WTC11 (cell line): ENCODE results near the gene CPVL. TPM values are rescaled to one million over a fixed set of nuclear protein-coding genes. Genes with fewer than 3 reads are reported as not detected.

Experiments used
- ATAC-seq: fragments of 200-7000 bp; cut with Tn5 transposase; 2 replicates; pipeline ENCODE4 v1.10.0; 2021; ENCODE audit warnings: mild to moderate bottlenecking, moderate library complexity
- CTCF ChIA-PET: fragments of 300-600 bp; sonication (Branson Sonifier 250); formaldehyde crosslinking; loops from one replicate; lab custom pipeline; 2021; ENCODE audit warnings: antibody characterized with exemption; lab: Charles Lee
- POLR2A ChIA-PET: fragments of 350-600 bp; sonication (Branson Sonifier 250); formaldehyde crosslinking; loops from one replicate; lab custom pipeline; 2021; ENCODE audit warnings: antibody characterized with exemption; lab: Charles Lee
- DNase-seq: peaks from one replicate; pipeline ENCODE4 v3.0.0; 2021; ENCODE audit warnings: low spot score
- H3K27ac Mint-ChIP-seq: 2 replicates; pipeline ENCODE4 v1.8.0; 2021; ENCODE audit warnings: mixed read lengths
- H3K27me3 Mint-ChIP-seq: 2 replicates; pipeline ENCODE4 v1.8.0; 2021; ENCODE audit warnings: low read depth, mild to moderate bottlenecking, moderate library complexity, mixed read lengths
- H3K36me3 Mint-ChIP-seq: 2 replicates; pipeline ENCODE4 v1.8.0; 2021; ENCODE audit warnings: mixed read lengths
- H3K4me1 Mint-ChIP-seq: 2 replicates; pipeline ENCODE4 v1.8.0; 2022; ENCODE audit warnings: mixed read lengths
- H3K4me3 Mint-ChIP-seq: 2 replicates; pipeline ENCODE4 v1.8.0; 2021; ENCODE audit warnings: mild to moderate bottlenecking, moderate library complexity, mixed read lengths
- H3K9me3 Mint-ChIP-seq: 2 replicates; pipeline ENCODE4 v1.8.0; 2021; ENCODE audit warnings: mixed read lengths
- ATF3 ChIP-seq: sonication (generic); formaldehyde crosslinking; conservative IDR thresholded peaks from 2 replicates; pipeline ENCODE4 v1.8.1; 2022; ENCODE audit warnings: mild to moderate bottlenecking, missing genetic modification reagents
- EMX1 ChIP-seq: fragments of 250-450 bp; sonication (Bioruptor Pico); IDR thresholded peaks from 2 replicates; pipeline ENCODE4 v1.8.0; 2021; ENCODE audit warnings: mild to moderate bottlenecking
- ESRRA ChIP-seq: sonication (generic); formaldehyde crosslinking; IDR thresholded peaks from 2 replicates; pipeline ENCODE4 v1.8.1; 2022; ENCODE audit warnings: mild to moderate bottlenecking, missing genetic modification reagents, borderline replicate concordance
- FOXK1 ChIP-seq: sonication (generic); formaldehyde crosslinking; IDR thresholded peaks from 2 replicates; pipeline ENCODE4 v1.8.0; 2022; ENCODE audit warnings: mild to moderate bottlenecking, moderate library complexity, missing genetic modification reagents
- FOXP1 ChIP-seq: sonication (generic); formaldehyde crosslinking; IDR thresholded peaks from 2 replicates; pipeline ENCODE4 v1.8.0; 2022; ENCODE audit warnings: missing genetic modification reagents, mild to moderate bottlenecking, moderate library complexity, borderline replicate concordance
- GABPB1 ChIP-seq: sonication (generic); formaldehyde crosslinking; IDR thresholded peaks from 2 replicates; pipeline ENCODE4 v1.8.1; 2023; ENCODE audit warnings: mild to moderate bottlenecking, missing genetic modification reagents
- IRF1 ChIP-seq: sonication (generic); formaldehyde crosslinking; IDR thresholded peaks from 2 replicates; pipeline ENCODE4 v1.8.0; 2023; ENCODE audit warnings: missing genetic modification reagents
- MYBL2 ChIP-seq: sonication (generic); formaldehyde crosslinking; IDR thresholded peaks from 2 replicates; pipeline ENCODE4 v1.8.1; 2023; ENCODE audit warnings: mild to moderate bottlenecking, moderate library complexity, missing genetic modification reagents
- NFE2L1 ChIP-seq: sonication (generic); formaldehyde crosslinking; IDR thresholded peaks from 2 replicates; pipeline ENCODE4 v1.8.1; 2023; ENCODE audit warnings: missing genetic modification reagents
- NFYB ChIP-seq: sonication (generic); formaldehyde crosslinking; conservative IDR thresholded peaks from 2 replicates; pipeline ENCODE4 v1.8.0; 2022; ENCODE audit warnings: low read depth, missing genetic modification reagents
- NR2C2 ChIP-seq: sonication (generic); formaldehyde crosslinking; IDR thresholded peaks from 2 replicates; pipeline ENCODE4 v1.8.0; 2022; ENCODE audit warnings: mild to moderate bottlenecking, missing genetic modification reagents
- OVOL2 ChIP-seq: fragments of 250-450 bp; sonication (Bioruptor Pico); IDR thresholded peaks from 2 replicates; pipeline ENCODE4 v1.9.0; 2021; ENCODE audit warnings: mild to moderate bottlenecking, borderline replicate concordance
- PREB ChIP-seq: sonication (generic); formaldehyde crosslinking; IDR thresholded peaks from 2 replicates; pipeline ENCODE4 v1.8.1; 2022; ENCODE audit warnings: mild to moderate bottlenecking, missing genetic modification reagents, moderate library complexity, borderline replicate concordance
- PRRX2 ChIP-seq: fragments of 250-450 bp; sonication (Bioruptor Pico); IDR thresholded peaks from 2 replicates; pipeline ENCODE4 v1.8.0; 2021; ENCODE audit warnings: mild to moderate bottlenecking
- SOX15 ChIP-seq: fragments of 250-450 bp; sonication (Bioruptor Pico); IDR thresholded peaks from 2 replicates; pipeline ENCODE4 v1.9.0; 2021; ENCODE audit warnings: mild to moderate bottlenecking
- SP1 ChIP-seq: sonication (generic); formaldehyde crosslinking; conservative IDR thresholded peaks from 2 replicates; pipeline ENCODE4 v1.8.1; 2022; ENCODE audit warnings: missing genetic modification reagents
- TP53 ChIP-seq: sonication (generic); formaldehyde crosslinking; IDR thresholded peaks from 2 replicates; pipeline ENCODE4 v1.8.1; 2023; ENCODE audit warnings: mild to moderate bottlenecking, missing genetic modification reagents
- ZBTB21 ChIP-seq: sonication (generic); formaldehyde crosslinking; IDR thresholded peaks from 2 replicates; pipeline ENCODE4 v1.8.1; 2023; ENCODE audit warnings: mild to moderate bottlenecking, missing genetic modification reagents, borderline replicate concordance
- ZNF138 ChIP-seq: sonication (generic); formaldehyde crosslinking; conservative IDR thresholded peaks from 2 replicates; pipeline ENCODE4 v1.8.1; 2022; ENCODE audit warnings: mild to moderate bottlenecking, moderate library complexity, missing genetic modification reagents
- ZNF396 ChIP-seq: fragments of 250-450 bp; sonication (Bioruptor Pico); IDR thresholded peaks from 2 replicates; pipeline ENCODE4 v1.8.0; 2021; ENCODE audit warnings: mild to moderate bottlenecking, moderate library complexity, borderline replicate concordance
- total RNA-seq: library from RNA; stranded (reverse); gene quantifications from 3 replicates; pipeline ENCODE4 v1.2.3, GENCODE V29; 2021
- TF ChIP-seq, protein P1 (sequence below): sonication (generic); formaldehyde crosslinking; IDR thresholded peaks from 2 replicates; pipeline ENCODE4 v1.8.1; 2023; ENCODE audit warnings: mild to moderate bottlenecking, missing genetic modification reagents, moderate library complexity
- TF ChIP-seq, protein P2 (sequence below): fragments of 250-450 bp; sonication (Bioruptor Pico); IDR thresholded peaks from 2 replicates; pipeline ENCODE4 v1.9.0; 2021; ENCODE audit warnings: moderate library complexity, mild to moderate bottlenecking, inconsistent platforms, borderline replicate concordance
- TF ChIP-seq, protein P3 (sequence below): sonication (generic); formaldehyde crosslinking; IDR thresholded peaks from 2 replicates; pipeline ENCODE4 v1.8.1; 2023; ENCODE audit warnings: mild to moderate bottlenecking, missing genetic modification reagents
- TF ChIP-seq, protein P4 (sequence below): fragments of 250-450 bp; sonication (Bioruptor Pico); conservative IDR thresholded peaks from 2 replicates; pipeline ENCODE4 v1.9.0; 2021; ENCODE audit warnings: mild to moderate bottlenecking
- TF ChIP-seq, protein P5 (sequence below): fragments of 250-450 bp; sonication (Bioruptor Pico); IDR thresholded peaks from 2 replicates; pipeline ENCODE4 v1.9.0; 2021; ENCODE audit warnings: mild to moderate bottlenecking
- TF ChIP-seq, protein P6 (sequence below): fragments of 250-450 bp; sonication (Bioruptor Pico); IDR thresholded peaks from 2 replicates; pipeline ENCODE4 v1.9.0; 2021; ENCODE audit warnings: mild to moderate bottlenecking

CPVL gene
- total RNA-seq, 1 experiment from 2014 or later, result 34.2 TPM

DNA sequence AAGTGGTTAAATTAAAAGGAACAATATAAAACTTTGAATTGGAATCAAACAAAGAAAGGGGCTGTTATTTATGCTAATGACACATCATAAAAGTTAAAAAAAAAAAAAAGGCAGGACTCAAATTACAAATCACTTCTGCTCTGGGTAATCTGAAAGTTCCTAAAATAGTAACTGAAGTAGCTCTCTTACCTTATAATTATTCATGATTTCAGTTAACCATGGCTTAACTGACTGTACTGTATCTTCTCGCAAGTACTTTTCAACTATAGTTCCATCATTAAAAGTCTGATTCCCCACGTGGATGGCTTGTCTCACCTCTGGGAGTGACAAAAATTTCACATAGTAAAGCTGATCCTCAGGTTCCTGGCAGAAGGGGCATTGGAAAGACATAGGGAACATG, 82.5 kb downstream of the CPVL start:
- Mint-ChIP-seq H3K4me1 (peaks cover 7% of the 10 kb centered on the region), H3K36me3 (no peaks in the 10 kb centered on the region), H3K27ac (no peak overlapping the region), H3K27me3 (no peaks in the 10 kb centered on the region), H3K4me3 (no peak overlapping the region), H3K9me3 (no peaks in the 10 kb centered on the region)
- ATAC-seq, result no peak
- TF ChIP-seq GABPB1 (CRISPR knock-in tag) (no peak), SOX15 (CRISPR knock-in tag) (no peak), PREB (CRISPR knock-in tag) (no peak), FOXK1 (no peak), EMX1 (CRISPR knock-in tag) (no peak), ESRRA (CRISPR knock-in tag) (no peak), PRRX2 (no peak), TP53 (CRISPR knock-in tag) (no peak), SP1 (CRISPR knock-in tag) (no peak), NFE2L1 (CRISPR knock-in tag) (no peak), MYBL2 (CRISPR knock-in tag) (no peak), IRF1 (CRISPR knock-in tag) (no peak)
- TF ChIP-seq, protein P1, sequence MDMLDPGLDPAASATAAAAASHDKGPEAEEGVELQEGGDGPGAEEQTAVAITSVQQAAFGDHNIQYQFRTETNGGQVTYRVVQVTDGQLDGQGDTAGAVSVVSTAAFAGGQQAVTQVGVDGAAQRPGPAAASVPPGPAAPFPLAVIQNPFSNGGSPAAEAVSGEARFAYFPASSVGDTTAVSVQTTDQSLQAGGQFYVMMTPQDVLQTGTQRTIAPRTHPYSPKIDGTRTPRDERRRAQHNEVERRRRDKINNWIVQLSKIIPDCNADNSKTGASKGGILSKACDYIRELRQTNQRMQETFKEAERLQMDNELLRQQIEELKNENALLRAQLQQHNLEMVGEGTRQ, result no peak
- TF ChIP-seq, protein P2, sequence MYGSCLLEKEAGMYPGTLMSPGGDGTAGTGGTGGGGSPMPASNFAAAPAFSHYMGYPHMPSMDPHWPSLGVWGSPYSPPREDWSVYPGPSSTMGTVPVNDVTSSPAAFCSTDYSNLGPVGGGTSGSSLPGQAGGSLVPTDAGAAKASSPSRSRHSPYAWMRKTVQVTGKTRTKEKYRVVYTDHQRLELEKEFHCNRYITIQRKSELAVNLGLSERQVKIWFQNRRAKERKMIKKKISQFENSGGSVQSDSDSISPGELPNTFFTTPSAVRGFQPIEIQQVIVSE (CRISPR knock-in tag), result no peak
- TF ChIP-seq, protein P3, sequence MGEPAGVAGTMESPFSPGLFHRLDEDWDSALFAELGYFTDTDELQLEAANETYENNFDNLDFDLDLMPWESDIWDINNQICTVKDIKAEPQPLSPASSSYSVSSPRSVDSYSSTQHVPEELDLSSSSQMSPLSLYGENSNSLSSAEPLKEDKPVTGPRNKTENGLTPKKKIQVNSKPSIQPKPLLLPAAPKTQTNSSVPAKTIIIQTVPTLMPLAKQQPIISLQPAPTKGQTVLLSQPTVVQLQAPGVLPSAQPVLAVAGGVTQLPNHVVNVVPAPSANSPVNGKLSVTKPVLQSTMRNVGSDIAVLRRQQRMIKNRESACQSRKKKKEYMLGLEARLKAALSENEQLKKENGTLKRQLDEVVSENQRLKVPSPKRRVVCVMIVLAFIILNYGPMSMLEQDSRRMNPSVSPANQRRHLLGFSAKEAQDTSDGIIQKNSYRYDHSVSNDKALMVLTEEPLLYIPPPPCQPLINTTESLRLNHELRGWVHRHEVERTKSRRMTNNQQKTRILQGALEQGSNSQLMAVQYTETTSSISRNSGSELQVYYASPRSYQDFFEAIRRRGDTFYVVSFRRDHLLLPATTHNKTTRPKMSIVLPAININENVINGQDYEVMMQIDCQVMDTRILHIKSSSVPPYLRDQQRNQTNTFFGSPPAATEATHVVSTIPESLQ (CRISPR knock-in tag), result no peak
- TF ChIP-seq, protein P4, sequence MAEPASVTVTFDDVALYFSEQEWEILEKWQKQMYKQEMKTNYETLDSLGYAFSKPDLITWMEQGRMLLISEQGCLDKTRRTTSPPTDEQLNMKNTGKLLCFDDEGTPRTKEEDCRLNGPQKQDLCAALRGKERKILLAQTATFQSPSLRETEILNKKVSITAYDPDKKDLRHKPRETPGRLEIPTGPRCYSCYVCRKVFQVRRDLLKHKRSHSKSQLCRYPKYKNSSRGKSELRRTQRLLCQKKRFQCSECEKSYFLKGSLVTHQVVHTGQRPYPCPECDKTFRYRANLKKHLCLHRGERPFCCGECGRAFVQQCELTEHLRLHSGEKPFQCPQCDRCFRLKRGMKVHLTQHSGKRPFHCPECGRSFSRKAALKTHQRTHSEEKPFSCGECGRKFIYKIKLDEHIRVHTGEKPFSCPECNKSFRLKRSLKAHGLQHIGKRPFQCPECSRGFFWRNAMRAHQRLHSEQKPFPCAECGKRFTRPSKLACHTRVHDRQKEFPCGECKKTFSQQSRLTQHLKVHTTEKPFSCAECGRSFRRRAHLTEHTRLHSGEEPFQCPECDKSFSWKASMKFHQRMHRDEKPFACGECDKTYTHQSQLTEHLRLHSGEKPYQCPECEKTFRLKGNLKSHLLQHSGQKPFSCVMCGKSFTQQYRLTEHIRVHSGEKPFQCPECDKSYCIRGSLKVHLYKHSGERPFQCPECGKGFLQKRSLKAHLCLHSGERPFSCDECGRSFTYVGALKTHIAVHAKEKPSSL (CRISPR knock-in tag), result no peak
- no peak for DNase-seq
- CTCF ChIA-PET, result interaction anchor here (0.7 to 1.3 kb wide), 2 partner anchors 108 to 137 kb away, joined by 3 to 4 read pairs; no protein-coding TSS in a partner anchor
- POLR2A ChIA-PET, result no interaction called here

DNA sequence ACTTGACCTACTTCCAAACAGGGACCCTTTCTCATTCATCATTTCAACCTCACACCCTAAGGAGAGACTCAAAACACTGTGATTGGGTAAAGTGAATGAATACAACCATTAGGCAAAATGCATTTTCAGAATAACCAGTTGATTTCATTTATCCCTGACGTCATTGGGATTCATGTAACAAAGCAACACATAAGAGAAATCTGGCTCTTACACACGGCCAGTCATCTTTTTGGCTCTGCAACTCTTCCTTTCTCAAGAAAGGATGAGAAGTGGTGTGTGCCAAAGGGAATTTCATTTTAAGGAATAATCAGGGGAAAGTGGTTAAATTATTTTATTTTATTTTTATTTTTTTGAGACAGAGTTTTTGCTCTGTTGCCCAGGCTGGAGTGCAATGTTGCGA, 83.1 kb downstream of the CPVL start:
- DNase-seq (no peak), ATAC-seq (no peak)
- H3K9me3 Mint-ChIP-seq, result no peaks in the 10 kb centered on the region
- ChIA-PET CTCF (interaction anchor here (1.3 kb wide), 1 partner anchor 136 kb away, joined by 4 read pairs; no protein-coding TSS in a partner anchor), POLR2A (no interaction called here)
- peaks cover 7% of the 10 kb centered on the region for H3K4me1 Mint-ChIP-seq
- H3K4me3 Mint-ChIP-seq, result no peak overlapping the region
- H3K27ac Mint-ChIP-seq, result no peak overlapping the region
- no peaks in the 10 kb centered on the region for H3K36me3 Mint-ChIP-seq
- H3K27me3 Mint-ChIP-seq, result no peaks in the 10 kb centered on the region
- no peak for TF ChIP-seq ESRRA (CRISPR knock-in tag)
- no peak for TF ChIP-seq ZBTB21 (CRISPR knock-in tag)
- TF ChIP-seq OVOL2 (CRISPR knock-in tag), result no peak
- no peak for TF ChIP-seq ZNF396 (CRISPR knock-in tag)
- TF ChIP-seq NFYB (CRISPR knock-in tag), result no peak
- no peak for TF ChIP-seq ZNF138 (CRISPR knock-in tag)
- TF ChIP-seq ATF3, result no peak
- TF ChIP-seq FOXP1 (CRISPR knock-in tag), result no peak
- TF ChIP-seq, protein P5, sequence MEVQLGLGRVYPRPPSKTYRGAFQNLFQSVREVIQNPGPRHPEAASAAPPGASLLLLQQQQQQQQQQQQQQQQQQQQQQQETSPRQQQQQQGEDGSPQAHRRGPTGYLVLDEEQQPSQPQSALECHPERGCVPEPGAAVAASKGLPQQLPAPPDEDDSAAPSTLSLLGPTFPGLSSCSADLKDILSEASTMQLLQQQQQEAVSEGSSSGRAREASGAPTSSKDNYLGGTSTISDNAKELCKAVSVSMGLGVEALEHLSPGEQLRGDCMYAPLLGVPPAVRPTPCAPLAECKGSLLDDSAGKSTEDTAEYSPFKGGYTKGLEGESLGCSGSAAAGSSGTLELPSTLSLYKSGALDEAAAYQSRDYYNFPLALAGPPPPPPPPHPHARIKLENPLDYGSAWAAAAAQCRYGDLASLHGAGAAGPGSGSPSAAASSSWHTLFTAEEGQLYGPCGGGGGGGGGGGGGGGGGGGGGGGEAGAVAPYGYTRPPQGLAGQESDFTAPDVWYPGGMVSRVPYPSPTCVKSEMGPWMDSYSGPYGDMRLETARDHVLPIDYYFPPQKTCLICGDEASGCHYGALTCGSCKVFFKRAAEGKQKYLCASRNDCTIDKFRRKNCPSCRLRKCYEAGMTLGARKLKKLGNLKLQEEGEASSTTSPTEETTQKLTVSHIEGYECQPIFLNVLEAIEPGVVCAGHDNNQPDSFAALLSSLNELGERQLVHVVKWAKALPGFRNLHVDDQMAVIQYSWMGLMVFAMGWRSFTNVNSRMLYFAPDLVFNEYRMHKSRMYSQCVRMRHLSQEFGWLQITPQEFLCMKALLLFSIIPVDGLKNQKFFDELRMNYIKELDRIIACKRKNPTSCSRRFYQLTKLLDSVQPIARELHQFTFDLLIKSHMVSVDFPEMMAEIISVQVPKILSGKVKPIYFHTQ, result no peak
- TF ChIP-seq, protein P6, sequence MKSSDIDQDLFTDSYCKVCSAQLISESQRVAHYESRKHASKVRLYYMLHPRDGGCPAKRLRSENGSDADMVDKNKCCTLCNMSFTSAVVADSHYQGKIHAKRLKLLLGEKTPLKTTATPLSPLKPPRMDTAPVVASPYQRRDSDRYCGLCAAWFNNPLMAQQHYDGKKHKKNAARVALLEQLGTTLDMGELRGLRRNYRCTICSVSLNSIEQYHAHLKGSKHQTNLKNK (CRISPR knock-in tag), result no peak
- no peak for TF ChIP-seq NR2C2 (CRISPR knock-in tag)
